HUDEP-2 (cell line): ENCODE results near the gene ADAM12.
A peak's percentile ranks its signal among the peaks of the same experiment; 100 is the strongest.

Experiments used
- DNase-seq, 76 experiments: peaks; one replicate each; lab custom pipeline; 2025; ENCODE audit not compliant: unreplicated experiment in 76 of 76; lab: John Stamatoyannopoulos, UW

The ADAM12 gene

GRCh38 chr10:126041804-126042231 is 346.5 kb downstream of the ADAM12 start:
- peak in 9 of 76 experiments; percentile 3 to 49 (median 25) for DNase-seq

GRCh38 chr10:126041117-126041516 is 347.2 kb downstream of the ADAM12 start:
- no peak for DNase-seq

- DNase-seq, result no peak
Measured at GRCh38 chr10:126037946-126038345, 350.3 kb downstream of the ADAM12 start.

- DNase-seq, result no peak
Measured at GRCh38 chr10:126036515-126036914, 351.8 kb downstream of the ADAM12 start.

GRCh38 chr10:126034586-126034985 is 353.7 kb downstream of the ADAM12 start:
- DNase-seq, result no peak

GRCh38 chr10:126029999-126030398 is 358.3 kb downstream of the ADAM12 start:
- DNase-seq, result no peak

- DNase-seq, result no peak
Measured at GRCh38 chr10:126027692-126028091, 360.6 kb downstream of the ADAM12 start.

GRCh38 chr10:126022841-126023240 is 365.4 kb downstream of the ADAM12 start:
- DNase-seq, result no peak

GRCh38 chr10:126021833-126022500 is 366.3 kb downstream of the ADAM12 start:
- DNase-seq, result no peak

GRCh38 chr10:126017961-126018560 is 370.2 kb downstream of the ADAM12 start:
- no peak for DNase-seq

- DNase-seq, result no peak
Measured at GRCh38 chr10:126016882-126017281, 371.4 kb downstream of the ADAM12 start.

- no peak for DNase-seq
Measured at GRCh38 chr10:126016156-126016805, 372.0 kb downstream of the ADAM12 start.

- DNase-seq, result no peak
Measured at GRCh38 chr10:126015413-126015812, 372.9 kb downstream of the ADAM12 start.

GRCh38 chr10:126014309-126014708 is 374.0 kb downstream of the ADAM12 start:
- no peak for DNase-seq

- DNase-seq, result no peak
Measured at GRCh38 chr10:126013489-126014281, 374.6 kb downstream of the ADAM12 start.

GRCh38 chr10:126012485-126012884 is 375.8 kb downstream of the ADAM12 start:
- no peak for DNase-seq

- DNase-seq, result no peak
Measured at GRCh38 chr10:126011995-126012394, 376.3 kb downstream of the ADAM12 start.

- DNase-seq, result no peak
Measured at GRCh38 chr10:126009650-126010049, 378.6 kb downstream of the ADAM12 start.

GRCh38 chr10:126006906-126007305 is 381.4 kb downstream of the ADAM12 start:
- no peak for DNase-seq

- DNase-seq, result no peak
Measured at GRCh38 chr10:126006264-126006663, 382.0 kb downstream of the ADAM12 start.

- DNase-seq, result no peak
Measured at GRCh38 chr10:126004752-126005151, 383.5 kb downstream of the ADAM12 start.
